ENCODE data around the gene MRAP.

The MRAP gene

DNA sequence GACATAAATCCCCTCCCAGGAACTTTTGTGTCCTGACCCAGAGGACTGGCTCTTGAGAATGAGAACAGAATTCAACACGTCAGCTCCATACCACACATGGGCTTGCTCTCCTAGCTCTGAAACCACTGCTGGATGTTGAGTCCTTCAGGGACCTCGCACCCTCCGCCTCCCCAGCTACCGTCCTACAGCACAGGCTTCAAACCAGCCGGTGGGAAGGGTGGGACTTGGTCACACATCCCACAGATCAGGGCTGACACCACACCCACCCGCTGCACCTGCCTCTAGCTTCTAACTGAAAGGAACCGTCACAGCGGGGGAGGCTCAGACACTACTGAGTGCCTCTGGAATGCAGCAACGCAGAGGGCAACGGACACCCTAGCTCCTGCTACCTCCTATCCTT is 24.0 kb downstream of the MRAP start:
- DNase-seq (ENCODE audit: low read depth): no peak

DNA sequence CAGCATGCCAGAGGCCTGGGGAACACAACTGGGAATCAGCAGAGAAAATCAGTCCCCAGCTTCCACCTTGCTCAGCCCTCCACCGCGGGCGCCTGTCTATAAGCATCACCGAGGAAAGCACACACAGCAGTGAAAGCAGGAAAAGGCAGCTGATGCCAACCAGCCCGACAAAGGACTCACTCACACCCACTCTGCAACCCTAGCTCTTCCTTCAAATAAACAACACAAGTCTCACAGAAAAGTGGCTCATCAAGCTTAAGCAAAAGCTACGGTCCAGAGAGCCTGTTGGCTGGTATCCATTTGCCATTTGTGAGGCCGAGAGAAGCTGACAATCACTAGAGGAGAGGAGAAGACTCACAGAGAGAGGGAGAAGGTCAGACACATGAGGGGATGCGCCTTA is 27.1 kb downstream of the MRAP start:
- no peak for DNase-seq (ENCODE audit: low read depth)

DNA sequence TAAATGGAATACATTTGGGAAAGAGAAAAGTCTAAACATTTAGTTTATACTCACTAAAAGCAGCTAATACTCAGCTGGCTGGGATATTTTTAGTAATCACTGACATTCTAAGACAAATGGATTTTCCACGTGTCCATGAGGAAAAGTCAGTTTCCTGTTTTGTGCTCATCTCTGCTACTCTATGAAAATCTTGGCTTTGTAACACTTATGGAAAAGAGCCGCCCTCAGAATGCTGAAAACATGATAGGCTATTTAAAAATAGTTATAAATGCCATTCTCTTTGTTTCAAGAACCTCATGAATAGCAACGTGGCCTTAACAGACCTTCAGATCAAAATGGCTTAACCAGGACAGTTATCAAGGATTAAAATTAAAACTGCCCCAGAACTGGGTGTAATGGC is 29.9 kb downstream of the MRAP start:
- no peak for DNase-seq (ENCODE audit: low read depth)

DNA sequence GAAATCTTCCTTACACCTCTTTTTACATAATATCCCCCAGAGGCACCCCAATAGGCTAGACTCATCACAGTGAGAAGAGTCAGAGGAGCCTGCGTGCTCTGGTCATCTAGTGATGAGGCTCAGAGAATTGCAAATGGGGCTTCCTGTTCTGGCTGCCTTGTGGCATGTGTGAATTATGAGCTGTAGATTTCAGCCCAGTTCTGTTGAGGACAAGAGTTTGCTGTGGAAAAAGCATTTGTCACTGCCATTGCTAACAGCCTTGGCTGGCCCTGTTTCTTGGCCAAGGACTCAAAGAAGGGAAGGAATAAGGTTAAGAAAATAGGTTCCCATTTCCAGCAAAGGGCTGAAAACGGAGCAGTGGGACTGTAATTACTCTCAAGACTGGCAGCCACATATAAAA is 30.7 kb downstream of the MRAP start:
- DNase-seq (ENCODE audit: low read depth): no peak

DNA sequence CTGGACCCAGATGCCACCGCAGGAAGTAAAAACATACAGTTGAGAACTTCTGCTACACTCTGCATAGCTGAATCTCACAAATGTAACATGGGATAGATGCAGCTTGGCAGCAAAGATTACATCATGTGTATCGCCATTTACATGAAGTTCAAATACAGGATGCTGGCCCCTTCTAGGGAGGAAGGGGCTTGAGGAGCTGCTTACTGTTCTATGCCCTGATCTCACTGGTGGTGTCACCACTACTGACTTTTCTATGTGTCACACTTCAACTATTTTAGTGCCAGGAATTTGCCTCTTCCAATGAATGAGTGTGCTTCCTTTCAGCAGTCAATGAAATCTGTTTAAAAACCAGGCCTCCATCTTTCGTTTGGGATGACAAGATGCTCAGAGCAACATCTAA is 31.1 kb downstream of the MRAP start:
- DNase-seq (ENCODE audit: low read depth): no peak

DNA sequence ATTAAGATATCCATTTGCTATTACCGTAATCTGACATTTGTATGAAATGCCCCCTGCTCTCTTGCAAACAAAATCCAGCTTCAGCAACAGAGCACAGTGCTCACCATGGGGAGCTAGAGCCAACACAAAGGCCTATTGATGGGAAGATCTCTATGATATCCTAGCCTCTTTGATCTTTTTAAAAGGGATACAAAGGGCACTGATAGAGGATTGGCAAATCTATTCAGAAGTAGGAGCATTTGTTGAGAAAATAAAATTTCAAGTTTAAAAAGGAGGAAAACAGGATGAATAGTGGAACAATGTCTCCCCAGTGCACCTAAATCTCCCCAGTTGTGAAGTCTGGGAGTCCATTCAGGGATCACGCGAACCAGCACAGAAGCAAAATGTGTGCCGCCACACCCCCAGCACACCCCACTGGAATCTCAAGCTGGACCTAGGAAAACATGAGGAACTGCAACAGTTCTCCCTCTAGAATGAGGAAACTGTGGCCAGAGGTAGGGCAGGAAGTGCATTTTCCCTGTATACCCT is 32.2 kb downstream of the MRAP start:
- DNase-seq (ENCODE audit: low read depth): no peak

DNA sequence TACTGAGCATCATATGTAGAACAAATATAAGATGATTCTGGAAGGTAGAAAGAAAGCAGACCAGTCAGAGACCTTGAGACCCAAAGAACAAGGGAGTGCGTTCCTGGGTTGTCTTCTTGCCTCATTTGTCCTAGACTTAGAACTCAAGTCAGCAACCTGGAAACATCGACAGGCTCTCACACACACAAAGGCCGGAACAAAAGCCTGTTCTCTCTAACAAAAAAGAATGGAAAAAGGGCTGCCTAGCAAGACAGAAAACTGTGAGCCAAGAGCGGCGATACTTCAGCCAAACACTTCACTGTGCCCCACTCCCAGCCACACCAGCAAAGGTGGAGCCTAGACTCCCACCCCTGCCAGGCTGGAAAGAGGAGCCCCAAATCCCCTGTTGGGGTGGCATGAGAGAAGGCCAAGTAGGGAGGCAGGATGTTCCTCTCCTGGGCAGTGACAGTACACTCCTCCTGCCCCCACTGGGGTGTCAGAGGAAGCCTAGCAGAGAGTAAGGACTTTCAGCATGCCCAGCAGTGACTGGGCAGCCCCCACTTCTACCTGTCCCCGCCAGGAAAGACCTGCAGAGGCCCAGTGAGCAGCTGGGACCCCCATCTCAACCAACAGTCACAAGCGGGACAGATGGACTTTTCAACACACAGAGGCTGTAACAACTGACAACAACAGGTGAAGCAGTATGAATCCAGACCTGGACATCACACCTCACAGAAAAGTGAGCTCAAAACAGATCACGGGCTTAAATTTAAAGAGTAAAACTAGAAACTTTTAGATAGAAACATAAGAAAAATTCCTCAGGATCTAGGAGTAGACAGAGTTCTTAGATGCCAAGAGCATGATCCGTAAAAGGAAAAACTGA is 33.0 kb downstream of the MRAP start:
- DNase-seq (ENCODE audit: low read depth): no peak

DNA sequence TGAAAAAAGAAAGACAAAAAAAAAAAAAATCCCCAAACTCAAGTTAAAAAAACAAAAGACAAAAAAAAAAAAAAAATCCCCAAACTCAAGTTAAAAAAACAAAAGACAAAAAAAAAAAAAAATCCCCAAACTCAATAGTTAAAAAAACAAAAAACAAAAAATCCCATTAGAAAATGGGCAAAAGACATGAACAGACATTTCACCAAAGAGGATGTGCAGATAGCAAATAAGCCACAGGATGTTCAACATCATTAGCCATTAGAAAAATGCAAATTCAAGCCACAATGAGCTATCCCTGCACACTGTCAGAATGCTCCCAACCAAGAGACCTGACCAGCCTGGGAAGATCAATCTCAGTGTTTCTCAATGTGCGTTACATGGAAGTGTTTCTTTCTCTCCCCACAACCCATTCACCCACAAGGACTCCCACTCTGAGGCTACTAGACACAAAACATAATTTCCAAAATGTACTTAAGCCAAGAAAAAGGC is 33.9 kb downstream of the MRAP start:
- DNase-seq (ENCODE audit: low read depth): no peak

DNA sequence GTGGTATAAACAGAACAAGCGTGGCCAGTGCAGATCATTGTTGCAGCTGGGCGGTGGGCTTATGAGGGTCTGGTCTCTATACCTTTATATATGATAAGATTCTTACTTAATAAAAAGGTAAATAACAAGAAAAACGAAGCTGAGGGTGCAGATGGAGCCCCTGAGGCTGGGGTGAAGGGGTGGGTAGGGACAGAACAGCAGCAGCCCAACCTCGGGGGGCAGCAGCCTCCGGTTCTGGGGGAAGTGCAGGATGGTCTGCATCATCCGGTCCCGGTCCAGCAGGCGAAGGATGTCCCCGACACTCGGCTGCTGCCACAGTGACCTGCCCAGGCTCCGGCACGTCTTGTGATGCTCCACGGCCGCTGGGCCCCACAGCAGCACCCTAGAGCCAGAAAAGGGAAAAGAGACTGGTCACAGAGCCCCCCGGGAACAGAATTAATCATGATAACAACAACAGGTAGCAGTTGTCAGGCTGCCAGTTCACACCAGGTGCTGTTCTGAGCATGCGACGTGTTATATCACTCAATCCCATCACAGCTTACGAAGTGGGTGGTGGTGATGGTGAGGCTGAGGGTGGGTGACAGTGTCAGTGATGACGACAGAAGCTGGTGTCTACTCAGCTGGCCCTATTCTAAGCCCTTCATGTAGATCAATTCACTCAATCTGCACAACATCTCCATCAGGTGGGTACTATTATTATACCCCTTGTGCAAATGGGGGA is 35.5 kb downstream of the MRAP start:
- no peak for DNase-seq (ENCODE audit: low read depth)

DNA sequence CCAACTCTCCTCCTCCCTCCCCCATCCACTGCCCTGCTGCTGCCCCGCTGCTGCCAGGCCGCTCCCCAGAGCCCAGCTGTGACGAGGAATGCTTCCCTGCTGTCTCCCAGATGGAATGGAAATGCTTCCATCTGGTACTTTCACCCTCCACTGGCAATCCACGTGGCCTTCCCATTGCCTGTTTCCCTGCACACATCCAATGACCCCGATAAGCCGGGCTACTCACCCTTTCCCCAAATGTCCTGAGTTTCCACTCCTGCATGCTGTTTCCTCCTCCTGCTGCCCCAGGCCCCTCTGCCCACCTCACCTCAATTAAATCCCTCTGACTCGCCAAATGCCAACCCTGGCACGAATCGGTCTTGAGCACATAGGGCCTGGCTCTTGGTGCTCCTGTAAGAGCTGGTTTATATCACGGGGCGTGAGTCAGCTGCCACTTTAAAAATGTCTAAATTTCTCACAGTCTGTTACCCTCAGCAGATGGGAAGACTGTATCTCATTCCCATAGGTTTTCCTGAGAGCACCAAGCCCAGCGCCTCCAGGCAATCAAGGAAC is 36.4 kb downstream of the MRAP start:
- DNase-seq (ENCODE audit: low read depth): no peak

DNA sequence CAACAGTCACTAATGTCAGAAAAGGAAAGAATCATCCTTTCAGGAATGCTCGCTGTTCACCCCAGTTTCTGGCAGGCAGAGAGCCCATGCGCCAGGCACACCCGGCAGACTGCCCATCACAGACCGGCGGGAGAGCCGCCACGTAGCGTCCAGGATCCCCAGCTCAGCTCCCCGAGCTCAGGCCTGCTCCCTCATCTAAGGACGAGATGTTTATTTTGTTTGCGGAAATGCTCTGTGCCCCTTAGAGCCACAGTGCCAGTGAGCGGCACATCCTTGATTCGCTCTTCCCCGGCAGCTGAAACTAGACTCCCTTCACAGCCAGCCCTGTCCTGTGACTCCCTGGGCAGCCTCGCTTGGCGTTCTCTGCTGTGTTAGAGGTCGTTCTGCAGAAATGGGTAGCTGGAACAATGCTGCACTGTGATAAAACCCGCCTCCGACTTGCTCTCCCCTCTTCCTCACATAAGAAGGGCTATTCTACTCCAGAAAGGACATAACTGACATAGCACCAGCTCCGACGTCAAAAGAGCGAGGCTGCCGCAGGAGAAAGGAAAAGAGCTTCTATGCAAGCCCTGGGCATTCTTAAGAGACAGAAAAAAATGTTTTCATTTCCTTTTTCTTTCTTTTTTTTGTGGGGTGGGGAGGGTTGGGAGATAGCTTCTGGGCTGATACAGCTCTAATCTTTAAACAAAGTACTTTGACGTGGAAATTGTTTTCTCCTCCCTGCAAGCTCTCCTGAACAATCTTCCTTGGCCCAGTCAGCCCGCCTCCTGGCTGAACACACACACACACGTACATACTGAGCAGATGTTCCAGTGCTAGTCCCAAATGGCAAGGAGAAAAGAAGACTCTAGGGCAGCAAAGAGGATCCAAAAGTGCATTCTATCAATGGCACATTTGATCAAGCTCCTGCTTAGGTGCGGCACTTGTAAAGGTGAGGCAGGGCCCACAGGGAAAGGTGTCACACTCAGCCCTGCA is 37.2 kb downstream of the MRAP start:
- DNase-seq (ENCODE audit: low read depth): no peak

DNA sequence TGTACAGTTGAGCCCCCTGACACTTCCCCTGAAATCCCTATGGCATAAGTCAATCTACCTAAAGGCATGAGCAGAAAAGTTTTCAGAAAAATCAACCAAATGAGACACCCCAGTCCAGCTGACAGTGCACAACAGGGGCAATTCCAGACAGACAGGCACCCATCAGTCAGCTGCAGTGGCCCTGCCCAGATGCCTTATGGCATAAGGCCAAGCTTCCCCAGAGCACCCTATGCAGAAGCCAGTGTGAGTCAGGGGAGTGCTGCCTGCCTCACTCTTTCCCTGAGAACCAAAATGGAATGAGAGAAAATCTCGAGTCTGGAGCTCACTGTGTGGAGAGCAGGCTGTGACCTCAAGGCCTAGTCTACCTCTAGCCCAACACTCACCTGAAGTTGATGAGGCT is 38.1 kb downstream of the MRAP start:
- DNase-seq (ENCODE audit: low read depth): no peak

DNA sequence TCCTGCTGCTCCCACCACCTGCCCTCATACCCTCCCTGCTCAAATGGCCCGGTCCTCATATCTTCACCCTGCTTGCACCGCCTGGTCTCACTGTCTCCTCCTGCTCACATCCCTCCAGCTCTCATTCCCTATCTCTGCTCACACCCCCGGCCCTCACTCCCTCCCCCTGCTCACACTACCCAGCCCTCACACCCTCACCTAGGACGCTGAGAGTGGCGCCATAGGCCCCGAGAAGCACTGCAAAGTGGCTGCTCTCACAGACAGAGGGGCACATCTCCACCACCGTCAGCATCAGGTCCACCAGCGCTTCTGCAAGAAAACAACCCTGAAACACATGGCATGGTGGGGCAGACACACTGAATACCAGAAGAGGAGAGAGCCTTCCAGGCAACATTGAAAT is 38.6 kb downstream of the MRAP start:
- no peak for DNase-seq (ENCODE audit: low read depth)

DNA sequence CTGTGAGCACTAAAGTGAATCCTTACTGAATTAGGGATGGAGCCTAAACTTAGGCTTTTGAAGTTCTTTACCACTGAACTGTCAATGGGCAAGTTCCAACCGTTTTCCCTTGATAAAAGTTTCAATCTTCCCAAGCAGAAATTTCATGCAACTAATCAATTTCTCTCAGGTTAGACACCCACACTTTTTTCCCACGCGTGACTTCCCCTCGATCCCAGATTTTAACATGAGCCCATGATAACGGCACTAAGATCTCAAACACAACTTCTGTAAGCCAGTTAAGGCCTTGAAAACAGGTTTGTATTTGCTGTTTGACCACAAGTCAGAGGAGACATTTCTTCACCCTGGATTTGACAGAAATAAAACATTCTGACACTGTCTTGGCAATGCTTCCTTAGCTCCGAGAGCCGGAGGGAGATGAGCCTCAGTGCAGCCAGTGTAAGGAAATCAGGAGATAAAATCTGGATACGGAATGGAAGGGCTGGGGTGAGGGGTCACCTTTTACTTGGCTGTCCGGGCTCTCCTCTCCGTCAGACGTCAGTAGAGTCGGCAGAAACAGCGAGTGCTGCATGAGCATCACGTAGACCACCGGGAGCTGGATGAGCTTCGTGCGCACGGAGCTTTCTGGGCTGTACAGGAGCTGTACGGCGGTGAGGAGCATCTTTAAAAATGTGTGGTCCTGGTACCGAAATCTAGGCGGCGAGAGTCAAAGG is 39.7 kb downstream of the MRAP start:
- DNase-seq (ENCODE audit: low read depth): no peak

DNA sequence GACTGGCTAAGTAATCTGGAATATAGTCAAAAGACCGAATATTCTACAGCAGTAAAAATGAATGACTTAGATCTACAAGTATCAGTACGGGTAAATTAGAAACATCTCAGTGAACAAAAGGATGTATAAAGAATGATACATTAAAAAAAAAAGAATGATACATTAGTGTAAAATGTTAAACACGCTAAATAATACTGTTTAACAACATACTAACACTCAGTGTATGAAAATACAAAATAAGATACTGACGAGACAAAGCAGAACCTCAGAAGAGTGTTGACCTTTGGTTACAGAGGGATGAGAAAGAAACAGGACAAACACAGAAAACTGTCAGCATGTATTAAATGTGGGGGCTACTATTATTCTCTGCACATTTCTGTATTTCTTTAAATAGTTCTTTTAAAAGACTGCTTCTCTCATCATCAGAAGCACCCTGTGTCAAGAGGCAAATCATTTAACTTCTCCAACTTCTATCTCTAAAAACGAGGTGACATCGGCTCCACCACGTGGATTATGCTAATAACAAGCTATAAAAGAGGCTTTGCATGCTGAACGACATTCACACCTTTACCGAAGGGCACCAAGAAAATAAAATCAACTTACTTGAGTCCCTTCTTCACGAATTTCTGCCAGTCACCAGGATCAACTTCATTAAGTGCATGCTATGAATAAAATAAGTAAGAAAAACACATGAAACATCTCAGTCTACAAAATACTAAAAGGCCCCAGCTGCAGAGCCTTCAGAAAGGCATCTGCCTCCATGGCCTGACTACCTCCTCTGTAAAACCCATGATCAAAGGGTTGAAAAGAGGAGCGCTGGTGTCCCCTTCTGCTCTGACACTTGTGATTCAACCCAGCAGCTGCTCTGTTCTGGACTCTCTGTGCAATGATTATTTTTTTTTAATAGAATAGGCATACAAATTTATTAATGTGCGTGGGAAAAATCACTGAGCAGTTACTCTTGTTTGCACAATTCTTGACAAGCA is 42.5 kb downstream of the MRAP start:
- no peak for DNase-seq (ENCODE audit: low read depth)

DNA sequence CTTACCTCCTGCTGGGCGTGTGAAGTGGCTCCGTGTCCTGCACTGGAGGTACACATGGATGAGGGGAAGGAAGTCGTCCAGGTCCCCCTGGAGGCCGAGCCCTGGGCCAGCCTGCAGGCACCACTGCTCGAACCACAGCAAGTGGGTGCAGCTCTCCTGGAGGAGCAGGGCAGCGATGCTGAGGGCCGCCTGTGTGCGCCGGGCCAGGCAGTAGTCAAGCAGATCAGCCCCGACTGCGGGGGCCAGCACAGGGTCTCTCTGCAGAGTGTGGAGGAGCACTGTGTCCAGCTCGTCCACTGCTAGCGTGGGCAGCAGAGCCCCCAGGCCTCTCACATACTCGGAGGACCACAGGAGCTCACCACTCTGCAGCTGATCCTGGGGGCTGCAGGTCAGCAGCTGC is 48.3 kb downstream of the MRAP start:
- DNase-seq (ENCODE audit: low read depth): no peak

DNA sequence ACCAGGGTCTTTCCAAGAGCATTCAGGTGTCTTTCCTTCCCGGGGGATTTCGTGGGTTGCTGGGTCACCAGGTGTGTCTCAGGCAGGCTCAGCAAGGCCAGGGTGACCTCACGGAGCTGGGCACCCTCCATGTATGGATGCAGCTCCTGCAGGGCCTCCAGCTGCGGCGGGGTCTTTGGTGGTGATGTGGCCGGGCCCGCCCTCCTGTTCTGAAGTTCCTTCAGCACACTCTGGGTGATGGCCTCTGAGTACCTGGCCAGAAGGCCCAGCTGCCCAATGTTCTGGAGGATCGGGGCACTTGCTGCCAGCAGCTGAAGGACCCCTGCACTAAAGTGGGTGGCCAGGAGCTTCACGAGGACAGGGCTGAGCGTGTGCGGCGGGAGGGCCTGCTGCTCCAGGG is 48.7 kb downstream of the MRAP start:
- no peak for DNase-seq (ENCODE audit: low read depth)

DNA sequence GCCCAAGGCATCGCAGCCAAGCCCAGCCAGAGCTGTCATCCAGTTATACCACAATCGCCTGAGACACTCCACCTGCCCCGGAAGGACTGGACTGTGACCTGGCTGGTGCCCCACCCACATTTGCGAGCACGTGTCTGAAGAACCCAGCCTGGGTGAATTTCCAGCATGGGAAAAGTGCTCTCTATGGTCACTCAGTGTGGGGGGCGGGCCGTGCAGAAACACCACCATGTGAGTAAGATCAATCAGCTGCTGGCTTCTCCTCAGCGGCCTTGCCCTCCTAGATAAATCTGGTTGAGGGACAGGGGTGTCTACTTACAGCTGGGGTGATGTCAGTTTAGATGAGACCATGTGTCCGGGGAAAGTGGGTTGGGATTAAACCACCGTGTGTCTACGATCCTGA is 49.3 kb downstream of the MRAP start:
- no peak for DNase-seq (ENCODE audit: low read depth)

DNA sequence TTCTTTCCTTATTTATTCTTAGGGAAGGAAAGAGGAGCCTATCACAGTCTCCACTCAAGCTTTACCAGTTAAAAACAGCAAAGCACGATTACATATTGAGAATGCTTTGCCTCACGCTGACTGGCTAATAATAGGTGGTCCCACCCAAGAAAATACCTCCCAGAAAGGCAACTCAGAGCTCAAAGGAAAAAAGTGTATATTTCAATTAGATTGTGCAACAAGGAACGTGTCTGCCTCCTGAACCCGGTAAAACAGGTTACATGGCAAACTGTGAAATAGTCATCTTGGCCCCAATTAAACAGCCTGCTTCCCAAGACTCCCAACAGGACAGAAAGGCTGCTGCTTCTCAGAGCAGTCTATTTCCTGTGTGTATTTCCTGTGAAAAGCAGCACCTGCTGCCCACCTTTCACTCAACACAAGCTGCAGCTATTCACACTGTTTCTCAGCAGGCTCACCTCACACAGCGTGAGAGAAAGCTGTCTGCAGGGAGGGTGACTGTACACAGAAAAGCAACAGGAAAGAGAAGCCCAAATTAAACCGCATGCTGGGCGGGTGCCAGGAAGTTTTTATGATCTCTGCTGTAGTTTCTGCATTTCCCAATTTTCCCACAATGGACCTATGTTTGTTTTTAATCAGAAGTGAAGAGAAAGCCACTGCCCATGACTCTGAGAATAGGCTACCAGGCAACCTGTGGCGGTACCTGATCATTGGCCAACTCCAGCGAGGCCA is 50.1 kb downstream of the MRAP start:
- no peak for DNase-seq (ENCODE audit: low read depth)
